NCI-H1436 treated with DMSO at 0.1 percent for 48 hours (cell line): Measurements from ENCODE around the gene RALGAPB.
"Not testable (repeated sequence)": the region's sequence is repeated elsewhere in the genome, so short reads cannot be mapped to it uniquely, and the experiment has no call there.

ENCODE experiments used
- DNase-seq: peaks from one replicate; lab custom pipeline; 2025; lab: John Stamatoyannopoulos, UW

Gene RALGAPB

DNA sequence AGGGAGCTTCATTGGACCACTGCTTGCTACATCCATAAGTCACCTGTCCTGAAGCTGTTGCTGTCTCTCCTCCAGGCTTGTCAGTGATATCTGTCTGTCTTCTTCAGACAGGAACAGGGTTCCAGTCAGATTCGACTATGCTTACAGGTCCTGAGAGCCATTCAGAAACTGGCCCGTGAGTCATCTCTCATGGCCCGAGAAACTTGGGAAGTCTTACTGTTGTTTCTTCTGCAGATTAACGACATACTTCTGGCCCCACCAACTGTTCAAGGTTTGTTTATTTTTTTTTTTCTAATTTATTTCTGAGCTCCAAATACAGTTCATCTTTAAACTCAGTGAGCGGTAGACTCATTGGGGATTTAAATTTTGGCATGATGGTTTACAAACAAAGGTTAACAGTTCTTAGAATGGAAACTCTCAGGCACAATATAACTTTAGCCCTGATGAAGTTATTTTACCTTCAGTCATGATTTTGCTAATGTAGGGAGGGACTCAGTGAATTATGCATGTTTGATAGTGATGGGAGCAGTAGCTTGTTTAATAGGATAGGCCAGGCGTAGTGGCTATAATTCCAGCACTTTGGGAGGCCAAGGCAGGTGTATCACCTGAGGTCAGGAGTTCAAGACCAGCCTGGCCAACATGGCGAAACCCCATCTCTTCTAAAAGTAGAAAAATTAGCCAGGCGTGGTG, 24.7 kb downstream of the RALGAPB start:
- no peak for DNase-seq

DNA sequence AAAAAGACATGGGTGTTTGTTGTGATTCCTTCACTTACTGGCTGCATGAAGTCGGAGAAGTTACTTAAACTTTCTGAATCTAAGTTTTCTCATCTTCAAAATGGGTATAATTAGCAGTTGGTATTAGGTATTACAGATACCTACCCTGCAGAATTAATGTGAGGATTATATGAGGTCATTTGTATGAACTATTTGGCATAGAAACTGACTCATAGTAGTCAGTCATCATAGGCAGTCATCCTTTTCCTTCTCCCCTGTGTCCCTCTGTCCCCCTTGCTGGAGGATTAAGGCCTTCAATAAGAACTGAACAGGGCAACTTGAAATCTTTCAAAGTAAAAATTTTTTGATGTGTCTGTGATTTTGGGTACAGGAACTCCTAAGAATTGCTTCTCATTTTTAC, 26.3 kb downstream of the RALGAPB start:
- DNase-seq, result no peak

GRCh38 chr20:38499366-38499765, 26.7 kb downstream of the RALGAPB start:
- DNase-seq, result no peak

GRCh38 chr20:38501858-38502436, 29.3 kb downstream of the RALGAPB start:
- no peak for DNase-seq

- DNase-seq, result no peak
Measured at GRCh38 chr20:38504368-38505090, 31.9 kb downstream of the RALGAPB start.

- DNase-seq, result no peak
Measured at GRCh38 chr20:38505091-38505455, 32.4 kb downstream of the RALGAPB start.

- DNase-seq, result not testable (repeated sequence)
Measured at GRCh38 chr20:38511726-38512125, 39.1 kb downstream of the RALGAPB start.

DNA sequence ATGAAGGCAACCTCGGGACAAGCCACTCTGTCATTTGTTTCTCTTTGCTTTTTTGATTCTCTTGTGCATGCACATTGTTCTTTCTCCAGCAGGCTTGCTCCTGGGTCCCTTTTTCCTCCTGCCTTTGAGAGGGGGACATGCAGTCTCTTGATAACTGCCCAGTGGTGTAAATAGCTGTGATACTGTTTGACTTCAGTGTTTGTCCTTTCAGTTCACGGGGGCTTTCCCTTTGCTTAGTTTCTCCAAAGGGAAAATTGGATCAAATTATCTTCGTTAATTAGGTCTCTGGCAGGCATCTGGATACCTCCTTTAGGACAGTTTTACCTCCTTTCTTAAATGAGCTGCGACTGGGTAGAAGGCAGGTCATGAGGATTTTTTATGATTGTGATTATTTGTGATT, 41.5 kb downstream of the RALGAPB start:
- no peak for DNase-seq

DNA sequence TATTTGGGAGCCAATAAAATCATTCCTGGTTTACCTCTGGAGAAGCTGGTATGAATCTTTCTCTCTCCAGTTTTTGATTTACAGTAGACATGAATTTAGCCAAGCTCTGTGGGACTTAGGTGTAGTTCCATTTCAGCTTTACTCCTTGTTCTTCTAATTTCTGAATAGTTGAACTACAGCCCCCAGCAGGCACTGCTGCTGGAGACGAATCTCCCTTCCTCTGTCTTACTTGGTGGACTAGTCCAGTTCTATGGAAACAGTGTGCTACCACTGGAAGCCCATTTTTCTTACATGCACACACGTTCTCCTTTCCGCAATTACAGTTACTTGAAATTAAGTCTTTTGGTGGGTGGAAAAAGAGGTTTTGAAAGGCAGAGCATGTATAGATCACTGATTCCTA, 42.3 kb downstream of the RALGAPB start:
- DNase-seq, result no peak

- no peak for DNase-seq
Measured at GRCh38 chr20:38515631-38516030, 43.0 kb downstream of the RALGAPB start.

DNA sequence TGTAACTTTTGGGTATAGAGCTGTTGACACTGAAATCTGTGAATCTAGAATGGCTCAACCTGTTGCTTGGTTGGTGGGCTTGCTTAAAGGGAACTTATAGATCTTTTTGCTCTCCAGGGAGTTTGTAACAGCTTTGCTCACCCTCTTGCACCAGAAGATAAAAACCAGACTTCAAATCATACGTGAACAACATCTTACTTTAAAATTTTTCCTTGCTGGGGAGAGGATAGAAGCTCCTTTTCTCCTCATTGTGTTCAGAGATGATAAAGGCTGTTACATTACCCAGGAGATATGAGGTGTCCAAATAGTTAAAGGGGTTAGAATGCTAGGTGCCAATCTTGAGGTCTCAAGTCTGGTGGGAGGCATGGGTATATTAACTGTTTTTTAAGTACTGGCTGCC, 46.8 kb downstream of the RALGAPB start:
- DNase-seq, result no peak

- no peak for DNase-seq
Measured at GRCh38 chr20:38520261-38520660, 47.6 kb downstream of the RALGAPB start.

GRCh38 chr20:38523697-38524096, 51.1 kb downstream of the RALGAPB start:
- no peak for DNase-seq

- DNase-seq, result no peak
Measured at GRCh38 chr20:38528167-38528566, 55.5 kb downstream of the RALGAPB start.

DNA sequence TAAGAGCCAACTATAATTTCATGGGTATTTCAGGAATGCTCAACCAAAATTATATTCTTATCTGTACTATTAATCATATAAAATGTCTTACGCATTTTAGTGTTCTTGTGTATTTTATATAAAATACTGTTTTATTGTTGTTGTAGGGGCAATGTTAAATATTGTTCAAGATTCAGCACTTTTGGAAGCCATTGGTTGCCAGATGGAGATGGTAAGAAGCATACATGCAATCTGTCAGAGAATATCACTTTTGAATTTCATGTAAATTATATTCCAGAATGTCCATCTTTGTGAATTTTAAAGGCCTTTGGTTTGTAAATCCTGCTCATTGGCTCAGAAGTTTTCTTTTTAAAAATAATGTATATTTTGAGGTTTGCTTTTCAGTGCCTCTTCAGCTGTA, 58.4 kb downstream of the RALGAPB start:
- DNase-seq, result no peak

GRCh38 chr20:38534756-38535155, 62.1 kb downstream of the RALGAPB start:
- DNase-seq, result no peak

GRCh38 chr20:38536310-38536709, 63.7 kb downstream of the RALGAPB start:
- no peak for DNase-seq

- DNase-seq, result no peak
Measured at GRCh38 chr20:38537176-38537575, 64.5 kb downstream of the RALGAPB start.

- DNase-seq, result no peak
Measured at GRCh38 chr20:38538789-38539188, 66.1 kb downstream of the RALGAPB start.

GRCh38 chr20:38543014-38543906, 70.6 kb downstream of the RALGAPB start:
- no peak for DNase-seq

DNA sequence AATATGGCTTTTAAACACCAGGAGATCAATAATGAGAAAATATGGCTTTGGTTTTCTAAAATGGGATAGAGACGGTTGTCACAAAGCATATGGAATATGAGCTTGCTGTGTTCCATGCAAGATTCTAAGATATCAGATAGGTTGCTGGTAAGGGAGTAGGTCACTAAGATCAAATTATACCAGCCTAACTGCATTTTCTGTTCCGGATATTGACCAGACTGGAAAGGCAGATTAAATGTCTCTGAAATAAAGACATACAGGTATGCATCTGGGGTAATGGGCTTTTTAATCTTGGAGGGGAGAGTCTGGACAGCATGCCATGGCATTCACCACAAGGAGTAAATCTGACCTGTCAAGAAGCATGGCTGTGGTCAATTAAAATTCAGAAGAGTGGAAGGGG, 73.1 kb downstream of the RALGAPB start:
- DNase-seq, result no peak

- no peak for DNase-seq
Measured at GRCh38 chr20:38547288-38548085, 74.8 kb downstream of the RALGAPB start.
